HEK293T (cell line): ENCODE results near the gene HCAR1.

Experiments
- CTCF ChIA-PET: fragments of 350-600 bp; formaldehyde crosslinking; extraction: SDS; loops from one replicate; lab custom pipeline; 2021; ENCODE audit warnings: antibody characterized with exemption, inconsistent platforms; lab: Yijun Ruan, JAX
- POLR2A ChIA-PET: fragments of 350-600 bp; formaldehyde crosslinking; extraction: SDS; loops from one replicate; lab custom pipeline; 2020; ENCODE audit warnings: antibody characterized with exemption, inconsistent platforms; lab: Yijun Ruan, JAX
- DNase-seq: peaks from one replicate; pipeline ENCODE4 v3.0.0; 2012; ENCODE audit warnings: mixed read lengths; ENCODE audit errors: extremely low spot score
- ARNT ChIP-seq: fragments of 450-650 bp; IDR thresholded peaks from 2 replicates; pipeline ENCODE4 v1.6.1; 2017; ENCODE audit warnings: mild to moderate bottlenecking
- BHLHE40 ChIP-seq: fragments of 450-650 bp; IDR thresholded peaks from 2 replicates; pipeline ENCODE4 v1.6.1; 2016; ENCODE audit warnings: mild to moderate bottlenecking, moderate library complexity, borderline replicate concordance
- CTBP1 ChIP-seq: fragments of 450-650 bp; IDR thresholded peaks from 2 replicates; pipeline ENCODE4 v1.6.1; 2016; ENCODE audit warnings: borderline replicate concordance
- ELF4 ChIP-seq: fragments of 450-650 bp; IDR thresholded peaks from 2 replicates; pipeline ENCODE4 v1.6.1; 2017; ENCODE audit warnings: antibody characterized with exemption
- FOXA1 ChIP-seq: fragments of 450-650 bp; IDR thresholded peaks from 2 replicates; pipeline ENCODE4 v1.6.1; 2016; ENCODE audit warnings: mild to moderate bottlenecking
- FOXK2 ChIP-seq: fragments of 450-650 bp; IDR thresholded peaks from 2 replicates; pipeline ENCODE4 v1.6.1; 2016; ENCODE audit warnings: mild to moderate bottlenecking
- FOXM1 ChIP-seq: fragments of 450-650 bp; IDR thresholded peaks from 2 replicates; pipeline ENCODE4 v1.6.1; 2017; ENCODE audit warnings: mild to moderate bottlenecking, borderline replicate concordance
- HDGF ChIP-seq: fragments of 450-650 bp; IDR thresholded peaks from 2 replicates; pipeline ENCODE4 v1.6.1; 2017; ENCODE audit warnings: antibody characterized with exemption, borderline replicate concordance
- L3MBTL2 ChIP-seq: fragments of 450-650 bp; conservative IDR thresholded peaks from 2 replicates; pipeline ENCODE4 v1.6.1; 2016; ENCODE audit warnings: mild to moderate bottlenecking
- LEF1 ChIP-seq: fragments of 450-650 bp; IDR thresholded peaks from 2 replicates; pipeline ENCODE4 v1.6.1; 2017; ENCODE audit warnings: mild to moderate bottlenecking, borderline replicate concordance
- NFRKB ChIP-seq: fragments of 450-650 bp; IDR thresholded peaks from 2 replicates; pipeline ENCODE4 v1.6.1; 2016; ENCODE audit warnings: mild to moderate bottlenecking, moderate library complexity
- SP1 ChIP-seq: fragments of 450-650 bp; IDR thresholded peaks from 2 replicates; pipeline ENCODE4 v1.6.1; 2017
- SUZ12 ChIP-seq: fragments of 450-650 bp; IDR thresholded peaks from 2 replicates; pipeline ENCODE4 v1.6.1; 2016; ENCODE audit warnings: mild to moderate bottlenecking
- TARDBP ChIP-seq: fragments of 450-650 bp; IDR thresholded peaks from 2 replicates; pipeline ENCODE4 v1.6.1; 2016
- ZNF384 ChIP-seq: fragments of 450-650 bp; IDR thresholded peaks from 2 replicates; pipeline ENCODE4 v1.6.1; 2016
- TF ChIP-seq, protein P1 (sequence below): fragments of 450-650 bp; IDR thresholded peaks from 2 replicates; pipeline ENCODE4 v1.6.1; 2016

HCAR1 gene

DNA sequence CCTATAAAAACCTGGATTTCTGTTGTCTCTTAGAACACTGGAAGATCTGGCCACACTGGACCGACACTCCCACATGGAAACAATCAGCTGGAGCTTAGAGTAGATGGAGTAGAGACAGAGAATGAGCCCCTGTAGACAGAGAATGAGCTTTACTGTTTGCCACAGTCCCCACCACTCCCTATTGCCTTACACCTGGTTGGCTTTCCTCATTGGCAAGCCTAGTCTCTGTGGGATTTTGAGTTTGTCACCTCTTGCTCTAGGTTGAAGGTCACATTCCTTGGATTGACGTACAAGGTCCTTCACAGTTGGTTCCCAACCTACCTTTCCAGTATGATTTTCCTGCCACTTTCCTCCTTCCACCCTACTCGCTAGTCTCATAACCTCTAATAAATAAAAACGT, 2.0 kb upstream of the HCAR1 start:
- no peak for DNase-seq
- POLR2A ChIA-PET: no interaction called here
- TF ChIP-seq FOXK2 (no peak), SP1 (no peak), L3MBTL2 (no peak), FOXM1 (no peak), SUZ12 (no peak), ARNT (no peak), ELF4 (no peak), FOXA1 (no peak), LEF1 (no peak), ZNF384 (no peak)
- CTCF ChIA-PET: no interaction called here

DNA sequence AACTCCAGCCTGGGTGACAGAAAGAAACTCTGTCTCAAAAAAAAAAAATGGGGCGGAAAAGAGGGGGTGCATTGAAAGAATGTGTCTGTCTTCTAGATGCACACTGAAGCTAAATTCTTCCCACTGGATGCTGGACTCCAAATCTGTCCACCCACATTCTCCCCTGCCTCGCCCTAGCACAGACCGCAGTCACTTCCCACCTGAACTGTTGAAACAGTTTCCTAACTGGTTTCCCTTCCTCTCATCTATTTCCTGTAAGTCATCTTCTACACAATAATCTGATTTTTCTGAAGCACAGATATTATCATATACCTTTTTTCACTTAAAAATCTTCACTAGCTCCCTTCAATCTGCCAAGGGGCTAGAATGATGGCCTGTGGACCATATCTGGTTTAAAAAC, 1.5 kb upstream of the HCAR1 start:
- DNase-seq: no peak
- CTCF ChIA-PET: no interaction called here
- POLR2A ChIA-PET: no interaction called here
- TF ChIP-seq ARNT: no peak
- TF ChIP-seq BHLHE40: no peak
- no peak for TF ChIP-seq LEF1

- ChIA-PET POLR2A (no interaction called here), CTCF (interaction anchor here (0.6 kb wide), 1 partner anchor 93 kb away, joined by 3 read pairs; no protein-coding TSS in a partner anchor)
- DNase-seq: no peak
- TF ChIP-seq SUZ12 (no peak), L3MBTL2 (no peak)
Measured at GRCh38 chr12:122729583-122730214, 945 bp downstream of the HCAR1 start.

GRCh38 chr12:122726080-122726558, 4.5 kb downstream of the HCAR1 start:
- no peak for DNase-seq
- ChIA-PET CTCF (interaction anchor here (0.6 kb wide), 1 partner anchor 107 kb away, joined by 4 read pairs; no protein-coding TSS in a partner anchor), POLR2A (interaction anchor here (1.3 kb wide), 1 partner anchor 9 kb away, joined by 3 read pairs; no protein-coding TSS in a partner anchor)
- TF ChIP-seq FOXM1 (no peak), FOXA1 (no peak), ZNF384 (no peak), ELF4 (no peak), FOXK2 (no peak), SP1 (no peak), HDGF (no peak), NFRKB (no peak), L3MBTL2 (no peak), SUZ12 (no peak), ARNT (no peak), BHLHE40 (no peak)
- TF ChIP-seq, protein P1, sequence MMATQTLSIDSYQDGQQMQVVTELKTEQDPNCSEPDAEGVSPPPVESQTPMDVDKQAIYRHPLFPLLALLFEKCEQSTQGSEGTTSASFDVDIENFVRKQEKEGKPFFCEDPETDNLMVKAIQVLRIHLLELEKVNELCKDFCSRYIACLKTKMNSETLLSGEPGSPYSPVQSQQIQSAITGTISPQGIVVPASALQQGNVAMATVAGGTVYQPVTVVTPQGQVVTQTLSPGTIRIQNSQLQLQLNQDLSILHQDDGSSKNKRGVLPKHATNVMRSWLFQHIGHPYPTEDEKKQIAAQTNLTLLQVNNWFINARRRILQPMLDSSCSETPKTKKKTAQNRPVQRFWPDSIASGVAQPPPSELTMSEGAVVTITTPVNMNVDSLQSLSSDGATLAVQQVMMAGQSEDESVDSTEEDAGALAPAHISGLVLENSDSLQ: no peak

DNA sequence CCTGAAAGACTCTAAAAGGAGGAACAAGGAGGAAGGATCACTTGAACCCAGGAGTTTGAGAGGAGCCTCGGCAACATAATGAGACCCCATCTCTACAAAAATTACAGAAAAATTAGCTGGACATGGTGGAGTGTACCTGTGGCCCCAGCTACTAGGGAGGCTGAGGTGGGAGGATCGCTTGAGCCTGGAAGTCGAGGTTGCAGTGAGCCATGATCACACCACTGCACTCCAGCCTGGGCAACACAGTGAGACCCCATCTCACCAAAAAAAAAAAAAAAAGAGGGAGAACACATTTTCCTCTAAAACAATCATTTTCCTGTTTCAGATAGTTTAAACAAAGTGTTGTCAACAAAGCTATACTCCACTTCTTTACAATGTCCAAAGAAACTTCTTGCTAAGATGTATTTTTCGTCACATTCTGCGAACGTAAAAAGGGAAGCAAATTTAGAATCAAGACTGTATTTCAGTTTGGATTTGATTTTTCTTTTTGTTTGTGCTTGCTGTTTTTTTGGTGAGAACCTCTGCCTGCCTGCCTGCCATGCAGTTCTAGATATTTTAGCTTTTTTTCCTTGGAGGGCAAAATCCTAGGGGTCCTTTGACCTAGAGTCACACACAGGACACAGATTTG, 5.1 kb downstream of the HCAR1 start:
- ChIA-PET CTCF (interaction anchor here (0.6 kb wide), 1 partner anchor 108 kb away, joined by 4 read pairs; no protein-coding TSS in a partner anchor), POLR2A (no interaction called here)
- no peak for DNase-seq
- no peak for TF ChIP-seq ARNT
- no peak for TF ChIP-seq FOXK2
- no peak for TF ChIP-seq ELF4
- TF ChIP-seq SP1: no peak
- no peak for TF ChIP-seq SUZ12
- no peak for TF ChIP-seq BHLHE40
- TF ChIP-seq LEF1: no peak
- no peak for TF ChIP-seq FOXA1
- no peak for TF ChIP-seq TARDBP
- TF ChIP-seq CTBP1: no peak
- TF ChIP-seq HDGF: no peak
- no peak for TF ChIP-seq L3MBTL2
- TF ChIP-seq ZNF384: no peak
- TF ChIP-seq, protein P1: no peak
- TF ChIP-seq FOXM1: no peak
- TF ChIP-seq NFRKB: no peak

- DNase-seq: no peak
- TF ChIP-seq FOXK2: no peak
- no peak for TF ChIP-seq ZNF384
- TF ChIP-seq FOXA1: no peak
- TF ChIP-seq ARNT: no peak
- TF ChIP-seq, protein P1: no peak
- no peak for TF ChIP-seq SP1
- TF ChIP-seq L3MBTL2: no peak
- TF ChIP-seq CTBP1: no peak
- no peak for TF ChIP-seq NFRKB
- TF ChIP-seq HDGF: no peak
- no peak for TF ChIP-seq SUZ12
- no peak for TF ChIP-seq LEF1
- TF ChIP-seq FOXM1: no peak
- TF ChIP-seq ELF4: no peak
- ChIA-PET POLR2A (no interaction called here), CTCF (no interaction called here)
Measured at GRCh38 chr12:122724641-122725243, 5.9 kb downstream of the HCAR1 start.
